Endothelial cell (in vitro differentiated cells): Measurements from ENCODE around the gene TMEM204. TPM values are rescaled to one million over a fixed set of nuclear protein-coding genes. Genes with fewer than 3 reads are reported as not detected.

Source experiments
- DNase-seq: peaks from one replicate; pipeline ENCODE4 v3.0.0; 2021; ENCODE audit warnings: low spot score
- H3K27ac Mint-ChIP-seq: one replicate; pipeline ENCODE4 v1.8.0; 2021; ENCODE audit warnings: mixed read lengths, inconsistent platforms; ENCODE audit not compliant: unreplicated experiment
- H3K27me3 Mint-ChIP-seq: one replicate; pipeline ENCODE4 v1.8.0; 2021; ENCODE audit warnings: mild to moderate bottlenecking, moderate library complexity, mixed read lengths, inconsistent platforms; ENCODE audit not compliant: unreplicated experiment
- H3K36me3 Mint-ChIP-seq: one replicate; pipeline ENCODE4 v1.8.0; 2021; ENCODE audit warnings: mild to moderate bottlenecking, low read depth, mixed read lengths, inconsistent platforms; ENCODE audit not compliant: unreplicated experiment
- H3K4me1 Mint-ChIP-seq: one replicate; pipeline ENCODE4 v1.8.0; 2021; ENCODE audit warnings: mild to moderate bottlenecking, mixed read lengths, inconsistent platforms; ENCODE audit not compliant: unreplicated experiment
- H3K4me3 Mint-ChIP-seq: one replicate; pipeline ENCODE4 v1.8.0; 2021; ENCODE audit warnings: mild to moderate bottlenecking, mixed read lengths, inconsistent platforms; ENCODE audit not compliant: unreplicated experiment
- H3K9me3 Mint-ChIP-seq: one replicate; pipeline ENCODE4 v1.8.0; 2021; ENCODE audit warnings: mixed read lengths, inconsistent platforms; ENCODE audit not compliant: unreplicated experiment
- total RNA-seq: library from RNA; stranded (reverse); fragmentation: NEBNext Ultra II Directional; extraction: Animal tissue kit (Norgen Biotek cat#: 25700); gene quantifications from one replicate; pipeline ENCODE4 v1.2.1, GENCODE V29; 2021; ENCODE audit not compliant: unreplicated experiment
- TF ChIP-seq, protein P1 (sequence below): fragments of 200-600 bp; sonication (generic); IDR thresholded peaks from one replicate; pipeline ENCODE4 v1.5.0; 2021; ENCODE audit warnings: antibody characterized with exemption; ENCODE audit not compliant: unreplicated experiment

TMEM204 gene
- total RNA-seq, 1 donor from 2014 or later: 66.3 TPM

- Mint-ChIP-seq H3K4me3 (no peak overlapping the region), H3K36me3 (peaks cover 4% of the 10 kb centered on the region), H3K27me3 (peaks cover 6% of the 10 kb centered on the region), H3K27ac (peak overlapping the region; percentile 67), H3K4me1 (peaks cover 21% of the 10 kb centered on the region), H3K9me3 (no peaks in the 10 kb centered on the region)
- no peak for DNase-seq
- TF ChIP-seq, protein P1, sequence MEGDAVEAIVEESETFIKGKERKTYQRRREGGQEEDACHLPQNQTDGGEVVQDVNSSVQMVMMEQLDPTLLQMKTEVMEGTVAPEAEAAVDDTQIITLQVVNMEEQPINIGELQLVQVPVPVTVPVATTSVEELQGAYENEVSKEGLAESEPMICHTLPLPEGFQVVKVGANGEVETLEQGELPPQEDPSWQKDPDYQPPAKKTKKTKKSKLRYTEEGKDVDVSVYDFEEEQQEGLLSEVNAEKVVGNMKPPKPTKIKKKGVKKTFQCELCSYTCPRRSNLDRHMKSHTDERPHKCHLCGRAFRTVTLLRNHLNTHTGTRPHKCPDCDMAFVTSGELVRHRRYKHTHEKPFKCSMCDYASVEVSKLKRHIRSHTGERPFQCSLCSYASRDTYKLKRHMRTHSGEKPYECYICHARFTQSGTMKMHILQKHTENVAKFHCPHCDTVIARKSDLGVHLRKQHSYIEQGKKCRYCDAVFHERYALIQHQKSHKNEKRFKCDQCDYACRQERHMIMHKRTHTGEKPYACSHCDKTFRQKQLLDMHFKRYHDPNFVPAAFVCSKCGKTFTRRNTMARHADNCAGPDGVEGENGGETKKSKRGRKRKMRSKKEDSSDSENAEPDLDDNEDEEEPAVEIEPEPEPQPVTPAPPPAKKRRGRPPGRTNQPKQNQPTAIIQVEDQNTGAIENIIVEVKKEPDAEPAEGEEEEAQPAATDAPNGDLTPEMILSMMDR: no peak
Measured at GRCh38 chr16:1526608-1527555, 6.6 kb upstream of the TMEM204 start.

DNA sequence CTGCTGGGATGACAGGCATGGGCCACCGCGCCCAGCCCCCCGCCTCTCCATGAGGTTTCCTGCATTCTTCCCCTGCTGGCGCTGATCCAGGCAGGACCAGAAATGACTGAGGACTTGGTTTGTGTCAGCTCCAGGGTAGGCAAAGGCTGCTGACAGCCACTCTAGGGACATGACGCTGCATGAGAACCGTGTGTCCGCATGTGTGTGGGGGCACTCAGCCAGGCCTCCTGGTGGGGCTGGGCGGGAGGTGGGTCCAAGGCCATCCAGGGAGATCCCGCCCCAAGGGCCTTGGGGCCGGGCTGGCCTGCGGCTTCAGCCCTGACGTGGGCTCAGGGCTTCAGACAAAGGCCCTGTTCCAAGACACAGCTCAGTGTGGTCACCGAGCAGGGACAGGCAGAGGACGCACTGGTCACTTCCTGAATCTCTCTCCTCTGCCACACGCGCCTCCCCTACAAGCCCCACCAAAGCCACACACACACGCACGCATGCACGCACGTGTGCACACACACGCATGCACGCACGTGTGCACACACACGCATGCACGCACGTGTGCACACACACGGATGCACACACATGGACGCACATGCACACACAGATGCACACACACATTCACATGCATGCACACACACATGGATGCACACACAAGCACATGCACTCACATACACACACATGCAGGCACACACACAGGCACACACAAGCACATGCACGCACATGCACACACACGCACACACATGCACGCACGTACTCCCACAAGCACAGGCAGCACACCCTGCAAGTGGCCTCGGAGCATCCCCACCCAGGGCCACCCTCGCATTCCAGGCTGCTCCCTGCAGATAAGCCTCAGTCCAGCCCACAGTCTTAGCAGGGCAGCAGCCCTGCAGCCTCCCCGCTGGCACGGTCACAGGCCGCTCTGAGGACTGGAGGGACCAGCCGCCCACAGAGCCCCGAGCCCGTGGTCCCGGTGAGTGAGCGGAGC lies 5.3 kb upstream of the TMEM204 start:
- H3K4me1 Mint-ChIP-seq: peaks cover 26% of the 10 kb centered on the region
- peaks cover 5% of the 10 kb centered on the region for H3K27me3 Mint-ChIP-seq
- peak overlapping the region; percentile 81 for H3K4me3 Mint-ChIP-seq
- DNase-seq: no peak
- peak overlapping the region; percentile 96 for H3K27ac Mint-ChIP-seq
- TF ChIP-seq, protein P1: no peak
- peaks cover 4% of the 10 kb centered on the region for H3K36me3 Mint-ChIP-seq
- H3K9me3 Mint-ChIP-seq: no peaks in the 10 kb centered on the region

DNA sequence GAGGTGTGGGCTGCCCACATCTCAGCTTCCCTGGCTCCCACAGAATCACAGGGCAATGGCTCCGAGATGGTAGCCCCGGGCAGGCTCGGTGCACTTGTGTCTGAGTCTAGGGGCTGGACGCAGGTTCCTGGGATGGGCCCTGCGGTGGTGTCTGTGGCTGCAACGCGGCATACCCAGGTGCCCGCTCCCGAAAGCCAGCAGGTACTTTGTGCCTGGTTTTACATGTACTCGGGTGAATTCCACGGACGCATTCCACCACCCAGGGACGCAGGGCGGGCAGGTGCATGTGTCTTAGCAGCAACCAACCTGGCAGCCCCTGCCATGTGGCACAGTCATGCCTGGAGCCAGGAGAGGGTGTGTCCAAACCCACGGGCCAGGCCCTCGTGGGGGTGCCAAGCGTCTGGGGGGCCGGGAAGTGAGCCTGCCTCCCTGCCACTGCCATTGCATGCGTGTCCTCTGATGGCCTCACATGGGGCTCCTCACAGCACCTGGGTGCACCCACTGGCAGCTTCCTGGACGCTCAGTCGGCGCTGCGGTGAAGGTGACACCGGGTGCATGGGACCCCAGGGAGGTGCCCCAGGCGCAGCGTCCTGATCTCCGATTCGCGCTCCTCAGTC lies 4.4 kb upstream of the TMEM204 start:
- TF ChIP-seq, protein P1: no peak
- peaks cover 28% of the 10 kb centered on the region for H3K4me1 Mint-ChIP-seq
- H3K4me3 Mint-ChIP-seq: peak overlapping the region; percentile 84
- no peaks in the 10 kb centered on the region for H3K9me3 Mint-ChIP-seq
- H3K27ac Mint-ChIP-seq: no peak overlapping the region
- H3K27me3 Mint-ChIP-seq: peaks cover 5% of the 10 kb centered on the region
- DNase-seq: no peak
- peaks cover under 1% of the 10 kb centered on the region for H3K36me3 Mint-ChIP-seq

- Mint-ChIP-seq H3K36me3 (peaks cover 9% of the 10 kb centered on the region), H3K9me3 (no peaks in the 10 kb centered on the region), H3K4me1 (peaks cover 36% of the 10 kb centered on the region), H3K27ac (no peak overlapping the region), H3K4me3 (peak overlapping the region; percentile 7), H3K27me3 (peaks cover 11% of the 10 kb centered on the region)
- TF ChIP-seq, protein P1: no peak
- no peak for DNase-seq
Measured at GRCh38 chr16:1530349-1530882, 3.0 kb upstream of the TMEM204 start.
